ENCODE measurements around the gene TBC1D2. TPM values are rescaled to one million over a fixed set of nuclear protein-coding genes. Genes with fewer than 3 reads are reported as not detected.

Gene TBC1D2, protein sequence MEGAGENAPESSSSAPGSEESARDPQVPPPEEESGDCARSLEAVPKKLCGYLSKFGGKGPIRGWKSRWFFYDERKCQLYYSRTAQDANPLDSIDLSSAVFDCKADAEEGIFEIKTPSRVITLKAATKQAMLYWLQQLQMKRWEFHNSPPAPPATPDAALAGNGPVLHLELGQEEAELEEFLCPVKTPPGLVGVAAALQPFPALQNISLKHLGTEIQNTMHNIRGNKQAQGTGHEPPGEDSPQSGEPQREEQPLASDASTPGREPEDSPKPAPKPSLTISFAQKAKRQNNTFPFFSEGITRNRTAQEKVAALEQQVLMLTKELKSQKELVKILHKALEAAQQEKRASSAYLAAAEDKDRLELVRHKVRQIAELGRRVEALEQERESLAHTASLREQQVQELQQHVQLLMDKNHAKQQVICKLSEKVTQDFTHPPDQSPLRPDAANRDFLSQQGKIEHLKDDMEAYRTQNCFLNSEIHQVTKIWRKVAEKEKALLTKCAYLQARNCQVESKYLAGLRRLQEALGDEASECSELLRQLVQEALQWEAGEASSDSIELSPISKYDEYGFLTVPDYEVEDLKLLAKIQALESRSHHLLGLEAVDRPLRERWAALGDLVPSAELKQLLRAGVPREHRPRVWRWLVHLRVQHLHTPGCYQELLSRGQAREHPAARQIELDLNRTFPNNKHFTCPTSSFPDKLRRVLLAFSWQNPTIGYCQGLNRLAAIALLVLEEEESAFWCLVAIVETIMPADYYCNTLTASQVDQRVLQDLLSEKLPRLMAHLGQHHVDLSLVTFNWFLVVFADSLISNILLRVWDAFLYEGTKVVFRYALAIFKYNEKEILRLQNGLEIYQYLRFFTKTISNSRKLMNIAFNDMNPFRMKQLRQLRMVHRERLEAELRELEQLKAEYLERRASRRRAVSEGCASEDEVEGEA
- total RNA-seq, result 16.3 and 20.2 TPM in 2 replicates

DNA sequence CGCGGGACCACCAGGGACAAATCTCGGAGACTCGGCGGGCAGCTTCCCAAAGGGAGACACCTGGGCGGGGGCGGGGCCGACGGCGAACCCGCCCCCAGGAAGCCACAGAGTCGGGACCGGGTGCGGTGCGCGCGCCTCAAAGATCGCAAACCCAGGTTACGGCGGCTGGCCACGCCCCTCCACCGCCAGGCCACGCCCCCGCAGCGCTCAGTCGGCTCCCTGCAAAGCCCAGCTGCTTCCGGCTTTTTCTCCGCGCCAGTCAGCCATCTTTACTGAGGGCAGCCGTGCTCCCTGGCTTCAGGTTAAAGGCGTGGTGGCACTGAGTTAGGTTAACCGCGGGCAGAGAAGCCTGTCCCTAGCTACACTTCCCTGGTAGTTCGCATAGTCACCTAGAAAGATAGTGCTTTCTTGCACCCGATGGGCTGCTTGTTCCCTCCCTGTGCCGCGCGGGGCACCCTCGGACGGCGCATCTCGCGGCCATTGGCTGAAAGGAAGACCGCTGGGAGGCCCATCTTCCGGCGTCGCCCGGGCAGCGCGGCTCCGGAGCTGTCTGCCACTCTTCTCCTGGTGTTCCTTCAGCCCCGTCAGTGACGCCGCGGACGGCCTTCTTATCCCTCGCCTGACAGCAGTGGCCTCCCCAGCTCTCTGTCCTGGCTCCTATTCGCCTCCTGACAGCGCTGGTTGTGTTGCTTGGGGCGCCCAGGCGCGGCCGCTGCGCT is at the start of gene TBC1D2:
Gene TBC1D2, minus strand, starts transcription at position 72 of the 719 bp plus-strand sequence. CDS start 108 bp downstream, outside the sequence.

DNA sequence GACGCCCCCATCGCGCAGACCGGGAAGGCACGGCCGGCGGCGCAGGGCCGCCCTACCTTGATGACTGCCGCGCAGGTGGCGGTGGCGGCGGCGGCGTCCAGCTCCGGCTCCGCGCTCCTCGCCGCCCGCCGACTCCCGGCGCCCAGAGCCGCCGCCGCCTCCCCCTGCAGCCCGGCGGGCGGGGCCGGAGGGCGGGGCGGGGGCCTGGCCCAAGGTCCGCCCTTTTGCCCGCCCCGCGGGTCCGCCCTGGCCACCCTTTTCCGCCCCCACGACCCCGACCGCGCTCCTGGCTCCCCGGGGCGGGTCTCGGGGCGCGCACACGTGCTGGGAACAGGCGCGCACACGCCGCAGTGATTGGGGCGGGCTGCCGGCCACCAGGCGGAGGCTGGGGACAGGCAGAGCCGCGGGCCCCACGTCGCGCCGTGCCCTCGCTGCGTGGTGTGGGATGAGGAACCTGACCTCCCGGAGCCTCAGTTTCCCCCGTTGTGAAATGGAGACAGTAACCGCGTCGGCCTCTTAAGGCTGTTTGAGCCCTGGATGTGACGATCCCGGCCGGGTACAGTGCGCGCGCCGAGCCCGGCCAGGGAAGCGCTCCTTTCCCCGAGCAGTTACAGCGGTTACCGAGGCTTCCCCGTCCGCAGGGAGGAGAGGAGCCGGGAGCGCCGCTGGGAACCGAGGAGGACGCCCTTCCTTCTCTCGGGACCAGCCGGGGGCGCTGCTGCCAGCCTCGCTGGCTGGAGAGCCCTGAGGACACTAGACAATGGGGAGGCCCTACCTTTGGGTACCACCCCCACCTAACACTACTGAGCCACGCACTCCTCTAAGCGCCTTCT is 62.7 kb downstream of the TBC1D2 start, which contains the start of gene CORO2A:
Gene CORO2A, minus strand, starts transcription at position 135 of the 833 bp plus-strand sequence. CDS start 34,977 bp downstream, outside the sequence.

Other genes starting within 250 kb of the TBC1D2 start
- 155 and 164 TPM in 2 replicates for gene NANS, start 198.9 kb downstream of the TBC1D2 start, total RNA-seq
- 8.9 and 11.9 TPM in 2 replicates for gene TRIM14, start 136.4 kb downstream of the TBC1D2 start, total RNA-seq
- gene CORO2A, start 63.0 kb downstream of the TBC1D2 start, total RNA-seq, result 1.5 and 2.1 TPM in 2 replicates